ENCODE data around the gene FARS2. TPM values are rescaled to one million over a fixed set of nuclear protein-coding genes. Genes with fewer than 3 reads are reported as not detected.

The FARS2 gene
- total and polyA plus RNA-seq, 7 donors = 8.1 to 21.0 (median 12.5) TPM

- peaks cover 0 to 11% (median 4%) of the 10 kb centered on the region in 4 donors for H3K4me1 ChIP-seq
- no peak for TF ChIP-seq POLR2AphosphoS5 (IDR thresholded peaks at IDR 0.05)
- no peak for TF ChIP-seq EP300 (IDR thresholded peaks at IDR 0.05)
- no peak for TF ChIP-seq CTCF (IDR thresholded peaks at IDR 0.05)
- no peak for TF ChIP-seq POLR2A (IDR thresholded peaks at IDR 0.05)
- no peak for DNase-seq
- no peaks in the 10 kb centered on the region for H3K36me3 ChIP-seq
- intact Hi-C loops (cut with DNase I) = no loop called here
- H3K9me3 ChIP-seq = no peaks in the 10 kb centered on the region
- no peak overlapping the region for H3K4me3 ChIP-seq
- no peaks in the 10 kb centered on the region for H3K27me3 ChIP-seq
- WGBS, 2 donors = 72 to 73% methylated on average over 5 of the region's 5 CpGs
- H3K27ac ChIP-seq = no peak overlapping the region
Measured at GRCh38 chr6:5427586-5427985, 166.3 kb downstream of the FARS2 start.

GRCh38 chr6:5433324-5433723 is 172.0 kb downstream of the FARS2 start:
- Histone ChIP-seq H3K4me1 (no peaks in the 10 kb centered on the region), H3K27me3 (no peaks in the 10 kb centered on the region), H3K9me3 (no peaks in the 10 kb centered on the region), H3K4me3 (no peak overlapping the region), H3K27ac (no peak overlapping the region), H3K36me3 (peaks cover 0 to 5% (median 0%) of the 10 kb centered on the region in 4 donors)
- intact Hi-C loops (cut with DNase I) = no loop called here
- 89 to 97% methylated on average over 1 of the region's 1 CpG for WGBS, 2 donors
- TF ChIP-seq EP300 (IDR thresholded peaks at IDR 0.05) = no peak
- no peak for TF ChIP-seq CTCF (IDR thresholded peaks at IDR 0.05)
- TF ChIP-seq POLR2AphosphoS5 (IDR thresholded peaks at IDR 0.05) = no peak
- no peak for TF ChIP-seq POLR2A (IDR thresholded peaks at IDR 0.05)
- DNase-seq = no peak

- Histone ChIP-seq H3K9me3 (no peaks in the 10 kb centered on the region), H3K4me1 (no peaks in the 10 kb centered on the region), H3K36me3 (peaks cover 0 to 5% (median 0%) of the 10 kb centered on the region in 4 donors), H3K27me3 (no peaks in the 10 kb centered on the region), H3K27ac (no peak overlapping the region), H3K4me3 (no peak overlapping the region)
- intact Hi-C loops (cut with DNase I) = no loop called here
- WGBS, 2 donors = 94 to 95% methylated on average over 7 of the region's 7 CpGs
- no peak for DNase-seq
- TF ChIP-seq EP300 (IDR thresholded peaks at IDR 0.05) (no peak), CTCF (IDR thresholded peaks at IDR 0.05) (no peak), POLR2A (IDR thresholded peaks at IDR 0.05) (no peak), POLR2AphosphoS5 (IDR thresholded peaks at IDR 0.05) (no peak)
Measured at GRCh38 chr6:5435449-5435848, 174.1 kb downstream of the FARS2 start.

GRCh38 chr6:5438922-5439584 is 177.7 kb downstream of the FARS2 start:
- Histone ChIP-seq H3K27ac (no peak overlapping the region), H3K36me3 (no peaks in the 10 kb centered on the region), H3K4me3 (no peak overlapping the region), H3K27me3 (no peaks in the 10 kb centered on the region), H3K4me1 (peaks cover 0 to 7% (median 4%) of the 10 kb centered on the region in 4 donors), H3K9me3 (no peaks in the 10 kb centered on the region)
- intact Hi-C loops (cut with DNase I) = no loop called here
- no peak for TF ChIP-seq POLR2AphosphoS5 (IDR thresholded peaks at IDR 0.05)
- no peak for TF ChIP-seq CTCF (IDR thresholded peaks at IDR 0.05)
- no peak for TF ChIP-seq EP300 (IDR thresholded peaks at IDR 0.05)
- no peak for TF ChIP-seq POLR2A (IDR thresholded peaks at IDR 0.05)
- no peak for DNase-seq
- 78 to 81% methylated on average over 5 of the region's 5 CpGs for WGBS, 2 donors

GRCh38 chr6:5439749-5440148 is 178.4 kb downstream of the FARS2 start:
- intact Hi-C loops (cut with DNase I) = no loop called here
- no peak for DNase-seq
- H3K4me1 ChIP-seq = peaks cover 0 to 7% (median 4%) of the 10 kb centered on the region in 4 donors
- H3K27ac ChIP-seq = no peak overlapping the region
- no peak for TF ChIP-seq CTCF (IDR thresholded peaks at IDR 0.05)
- TF ChIP-seq POLR2AphosphoS5 (IDR thresholded peaks at IDR 0.05) = no peak
- no peak for TF ChIP-seq POLR2A (IDR thresholded peaks at IDR 0.05)
- TF ChIP-seq EP300 (IDR thresholded peaks at IDR 0.05) = no peak
- no peaks in the 10 kb centered on the region for H3K36me3 ChIP-seq
- no peak overlapping the region for H3K4me3 ChIP-seq
- H3K27me3 ChIP-seq = no peaks in the 10 kb centered on the region
- H3K9me3 ChIP-seq = no peaks in the 10 kb centered on the region
- 33 to 67% methylated on average over 3 of the region's 3 CpGs for WGBS, 2 donors
